Measurements from ENCODE around the gene PIP5K1B. TPM values are rescaled to one million over a fixed set of nuclear protein-coding genes. Genes with fewer than 3 reads are reported as not detected.

Gene PIP5K1B
- total and polyA plus RNA-seq, 10 of the 15 experiments (the other 5 are each of a cell fraction or from before 2014, with no cell fraction given): 6.8 to 16.3 (median 10.6) TPM

GRCh38 chr9:68825762-68826472 lies 120.9 kb downstream of the PIP5K1B start (continued):
- TF ChIP-seq MAX (IDR thresholded peaks at IDR 0.05; ENCODE audit: low read depth, low read length) (no peak), POLR2A (IDR thresholded peaks at IDR 0.05; ENCODE audit: low read depth, low read length) (no peak), IKZF1 (conservative IDR thresholded peaks at IDR 0.05) (no peak)

DNA sequence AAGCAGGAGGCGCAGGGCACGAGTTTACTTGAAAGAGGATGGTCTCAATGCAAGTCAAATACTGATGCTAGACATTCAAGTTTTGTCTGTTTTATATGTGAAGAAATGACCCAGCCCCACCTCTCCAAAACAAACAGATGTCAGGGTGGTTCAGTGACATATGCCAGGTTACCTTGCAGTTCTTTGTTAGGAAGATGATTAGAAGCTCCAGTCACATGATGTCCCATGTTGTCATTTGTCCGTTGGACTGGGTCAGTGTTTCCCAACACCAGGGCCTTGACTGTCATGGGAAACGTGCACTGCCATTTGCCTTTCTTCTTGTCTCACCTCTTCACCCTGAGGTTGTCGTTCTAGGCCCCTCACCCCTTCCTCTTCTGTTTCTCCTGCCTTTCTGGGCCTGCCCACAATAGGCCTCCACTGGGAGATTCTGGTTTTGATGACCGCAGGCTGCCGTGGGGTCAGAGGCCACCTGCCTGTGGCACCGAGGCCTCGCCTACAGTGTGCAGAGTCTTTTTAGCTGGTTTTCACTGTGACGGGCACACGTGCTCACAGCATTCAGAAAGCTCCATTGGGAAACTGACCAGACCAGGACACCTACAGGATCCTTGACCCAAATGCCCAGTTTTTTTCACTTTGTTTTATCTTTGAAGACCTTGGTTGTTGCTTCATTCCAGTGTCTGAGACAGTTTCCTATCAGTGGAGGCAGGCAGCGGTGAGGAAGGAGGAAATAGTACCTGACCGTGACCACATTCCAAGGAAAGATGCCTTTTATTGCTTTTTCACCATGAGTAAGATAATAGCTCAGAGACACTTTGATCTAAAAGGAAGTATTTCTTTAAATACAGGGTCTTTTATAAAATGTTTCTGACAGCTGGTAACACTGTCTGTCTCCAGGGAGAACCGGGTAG lies 123.1 kb downstream of the PIP5K1B start:
- no TSS peak for BruUV-seq (replicated peaks)
- Histone ChIP-seq H3K4me3 (no peak overlapping the region), H3K79me2 (ENCODE audit: control insufficient read depth, insufficient read depth, low read length) (no peaks in the 10 kb centered on the region), H3K4me1 (ENCODE audit: control insufficient read depth, insufficient read depth, low read length) (no peaks in the 10 kb centered on the region), H2AFZ (ENCODE audit: control insufficient read depth, low read depth, low read length) (no peak overlapping the region), H3K36me3 (ENCODE audit: control insufficient read depth in 2 of 2, insufficient read depth in 2 of 2, low read length in 1 of 2) (0 out of 4 replicates have a peak, but pooled peaks cover 0 to 3% of the 10 kb centered on the region in 2 experiments), H3K9ac (ENCODE audit: control insufficient read depth, insufficient read depth, low read length) (no peak overlapping the region), H3K9me3 (replicated peaks; ENCODE audit: control insufficient read depth, insufficient read depth, low read length) (no peaks in the 10 kb centered on the region), H3K4me2 (ENCODE audit: control insufficient read depth, insufficient read depth) (no peak overlapping the region), H3K27me3 (replicated peaks in 1 of 2; ENCODE audit: control insufficient read depth in 2 of 2, insufficient read depth in 2 of 2, low read length in 1 of 2) (no peaks in the 10 kb centered on the region; a peak in 1 of 4 replicates), H3K27ac (ENCODE audit: control insufficient read depth, insufficient read depth) (no peak overlapping the region), H4K20me1 (ENCODE audit: control insufficient read depth, insufficient read depth) (no peaks in the 10 kb centered on the region)
- FAIRE-seq: no peak
- POLR2A ChIA-PET: no interaction called here
- intact Hi-C loops (cut with micrococcal nuclease; ENCODE audit: unreplicated experiment): no loop called here
- in situ Hi-C loops (cut with MboI): loop anchor here (10.0 kb wide), 1 partner anchor 63 kb away; no protein-coding TSS in a partner anchor
- CTCF ChIA-PET: no interaction called here
- no peak for DNase-seq (ENCODE audit: low read depth, low spot score)
- RAD21 ChIA-PET (ENCODE audit: unreplicated experiment): interaction anchor here (0.6 kb wide), 1 partner anchor 69 kb away, joined by 3 read pairs; no protein-coding TSS in a partner anchor
- WGBS (ENCODE audit: insufficient coverage, insufficient replicate concordance, low lambda C conversion rate, missing lambda C conversion rate): 95% methylated on average over 14 of the region's 14 CpGs
- SMC1A ChIA-PET (ENCODE audit: uncharacterized antibody, unreplicated experiment): no interaction called here
- ATAC-seq: no peak
- no peak for TF ChIP-seq MAX (IDR thresholded peaks at IDR 0.05; ENCODE audit: low read depth, low read length)
- no peak for TF ChIP-seq ATF7 (IDR thresholded peaks at IDR 0.05; ENCODE audit: low read depth)
- TF ChIP-seq FOXK2 (IDR thresholded peaks at IDR 0.05): no peak
- no peak for TF ChIP-seq BCLAF1 (IDR thresholded peaks at IDR 0.05)
- no peak for TF ChIP-seq NFIC (IDR thresholded peaks at IDR 0.05; ENCODE audit: low read depth, low read length)
- TF ChIP-seq SREBF1 (IDR thresholded peaks at IDR 0.05; ENCODE audit: low read length): no peak
- TF ChIP-seq IKZF2 (IDR thresholded peaks at IDR 0.05): no peak
- TF ChIP-seq MXI1 (IDR thresholded peaks at IDR 0.05; ENCODE audit: low read depth, low read length): no peak
- no peak for TF ChIP-seq BHLHE40 (IDR thresholded peaks at IDR 0.05; ENCODE audit: borderline replicate concordance in 1 of 2, low read depth in 2 of 2, low read length in 1 of 2)
- no peak for TF ChIP-seq HDAC6 (IDR thresholded peaks at IDR 0.05; ENCODE audit: unreplicated experiment)
- TF ChIP-seq NR2F1 (conservative IDR thresholded peaks at IDR 0.05): no peak
- no peak for TF ChIP-seq TCF7 (IDR thresholded peaks at IDR 0.05; ENCODE audit: borderline replicate concordance)
- no peak for TF ChIP-seq USF2 (IDR thresholded peaks at IDR 0.05; ENCODE audit: borderline replicate concordance, low read depth, low read length)
